A549 treated with AZD9567 at 1 μM for 4 hours (cell line): ENCODE results near the gene HES6. TPM values are rescaled to one million over a fixed set of nuclear protein-coding genes. Genes with fewer than 3 reads are reported as not detected.

ENCODE experiments used
- total RNA-seq: library from RNA; stranded (reverse); fragments of 200-300 nt; extraction: Qiagen RNA extraction; gene quantifications from 5 replicates; pipeline ENCODE4 v1.2.3, GENCODE V29; 2022; ENCODE audit not compliant: insufficient read depth

Gene HES6
- total RNA-seq: 14.2 to 17.4 TPM (median 16.4 TPM) in 5 replicates

GRCh38 chr2:238239863-238240756 lies at the start of gene HES6:
Gene HES6, minus strand, starts transcription at chr2:238240038. Its CDS starts 133 bp downstream, at chr2:238239905.

GRCh38 chr2:238287737-238288649 lies 48.2 kb upstream of the HES6 start, which contains the start of gene PER2:
Gene PER2, minus strand, starts transcription at chr2:238288610. Its CDS starts 10,674 bp downstream, at chr2:238277936.

GRCh38 chr2:238203094-238203972 lies 36.5 kb downstream of the HES6 start, which contains the start of gene ILKAP:
Gene ILKAP, minus strand, starts transcription at chr2:238203695. Its CDS starts 142 bp downstream, at chr2:238203553.

Other genes starting within 250 kb of the HES6 start
- 19.5 to 40.0 TPM (median 20.9 TPM) in 5 replicates for gene SCLY, start 179.0 kb downstream of the HES6 start, total RNA-seq
- gene ESPNL, start 139.7 kb downstream of the HES6 start, total RNA-seq: 0.11 to 0.23 TPM (median 0.16 TPM) in 4 of 5 replicates, not detected in the other
- gene KLHL30, start 101.4 kb downstream of the HES6 start, total RNA-seq: 0.09 to 0.13 TPM (median 0.11 TPM) in 4 of 5 replicates, not detected in the other
- gene ERFE, start 81.1 kb downstream of the HES6 start, total RNA-seq: 7.5 to 13.6 TPM (median 8.5 TPM) in 5 replicates
- gene ILKAP, start 36.3 kb downstream of the HES6 start, total RNA-seq: 39.6 to 44.0 TPM (median 43.2 TPM) in 5 replicates
- gene PER2, start 48.6 kb upstream of the HES6 start, total RNA-seq: 4.5 to 6.0 TPM (median 5.2 TPM) in 5 replicates
- 12.2 to 17.4 TPM (median 14.1 TPM) in 5 replicates for gene TRAF3IP1, start 80.5 kb upstream of the HES6 start, total RNA-seq
- 16.3 to 54.7 TPM (median 52.5 TPM) in 5 replicates for gene ASB1, start 186.9 kb upstream of the HES6 start, total RNA-seq